ELR (cell line): Measurements from ENCODE around the gene ZNF597.

Experiments used
- DNase-seq: peaks from one replicate; pipeline ENCODE4 v3.0.0-alpha.2; 2015; ENCODE audit warnings: low read depth

The ZNF597 gene

DNA sequence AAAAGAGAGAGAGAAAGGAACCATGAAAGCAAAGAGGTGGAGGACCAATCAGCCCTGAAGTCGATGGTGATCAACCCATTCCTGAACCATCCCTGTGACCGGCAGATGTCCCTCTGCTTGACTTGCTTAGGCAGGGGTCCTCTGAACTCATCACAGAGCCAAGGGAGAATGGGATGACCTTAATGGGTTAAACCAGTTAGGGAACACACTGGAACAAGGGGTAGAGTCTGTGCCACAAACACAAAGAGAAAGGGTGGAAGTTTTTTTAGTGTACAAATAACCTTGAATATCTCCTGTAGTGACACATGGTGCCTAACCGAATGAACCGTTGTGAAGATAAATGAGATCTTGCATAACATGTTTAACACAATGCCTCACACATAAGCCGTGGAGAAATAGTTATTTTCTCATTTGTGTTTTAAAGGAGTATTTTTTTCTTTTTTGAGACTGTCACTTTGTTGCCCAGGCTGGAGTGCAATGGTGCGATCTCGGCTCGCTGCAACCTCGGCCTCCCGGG, 11.4 kb upstream of the ZNF597 start:
- DNase-seq: no peak

DNA sequence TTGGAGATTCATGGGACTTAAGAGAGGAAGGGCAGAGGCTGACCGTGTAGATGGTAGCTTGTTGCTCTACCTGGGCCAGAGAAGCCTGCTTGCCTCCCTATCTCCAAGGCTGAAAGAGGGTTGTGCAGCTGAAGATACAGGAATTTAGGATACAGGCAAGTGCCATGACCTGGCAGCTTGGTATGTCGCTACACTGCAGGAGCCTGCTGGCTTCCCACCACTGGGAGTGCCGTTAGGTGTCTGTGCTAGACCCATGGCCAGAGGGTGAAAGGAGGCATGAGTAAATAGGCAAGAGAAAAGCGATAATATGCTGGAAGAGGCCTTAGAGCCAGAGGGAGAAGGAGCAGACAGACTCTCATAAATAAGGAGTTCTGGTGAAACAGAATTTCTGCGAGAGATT, 10.8 kb upstream of the ZNF597 start:
- DNase-seq: peak; percentile 41

GRCh38 chr16:3444032-3444388, 706 bp upstream of the ZNF597 start:
- DNase-seq: peak; percentile 76

GRCh38 chr16:3439637-3440036, 3.7 kb downstream of the ZNF597 start:
- DNase-seq: no peak

DNA sequence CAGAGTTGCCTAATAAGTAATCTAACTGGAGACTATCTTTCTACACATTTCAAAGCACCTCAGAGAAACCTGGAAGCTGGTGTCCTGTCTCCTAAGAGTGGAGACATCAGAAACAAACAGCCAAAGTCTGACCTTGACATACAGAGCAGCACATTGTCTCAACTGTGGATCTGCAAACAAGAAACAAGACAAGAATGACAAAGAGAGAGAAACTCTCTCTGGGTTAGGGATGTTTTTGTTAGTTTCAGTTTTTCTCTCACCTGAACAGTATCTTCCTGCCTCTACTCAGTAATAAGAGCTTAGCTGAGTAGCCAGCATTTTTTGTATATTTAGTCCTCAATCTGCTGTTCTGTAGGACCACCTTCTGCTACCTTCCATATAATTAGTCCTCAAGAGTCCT, 8.9 kb downstream of the ZNF597 start:
- DNase-seq: no peak

DNA sequence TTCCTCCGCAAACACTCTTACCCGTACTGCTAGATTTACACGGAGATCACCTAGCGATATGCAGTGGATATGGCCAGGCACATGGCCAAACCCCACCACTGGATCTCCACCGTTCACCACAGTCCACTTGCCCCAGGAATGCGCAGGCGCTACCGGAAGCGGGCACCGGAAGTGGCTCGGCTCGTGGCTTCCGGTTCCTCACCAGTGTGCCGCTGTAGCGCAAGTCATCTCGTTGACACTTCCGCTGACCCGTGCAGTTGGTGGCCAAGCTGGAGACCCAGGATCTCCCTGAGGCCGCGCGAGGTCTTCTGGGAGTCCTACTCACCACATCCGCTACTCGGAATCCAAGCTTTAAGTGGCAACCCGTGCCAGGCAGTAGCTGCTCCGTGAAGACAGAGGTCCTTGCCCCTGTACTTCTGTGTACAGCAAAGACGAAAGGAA, 11.5 kb downstream of the ZNF597 start:
- DNase-seq: no peak

GRCh38 chr16:3413730-3414379, 29.4 kb downstream of the ZNF597 start:
- DNase-seq: no peak

DNA sequence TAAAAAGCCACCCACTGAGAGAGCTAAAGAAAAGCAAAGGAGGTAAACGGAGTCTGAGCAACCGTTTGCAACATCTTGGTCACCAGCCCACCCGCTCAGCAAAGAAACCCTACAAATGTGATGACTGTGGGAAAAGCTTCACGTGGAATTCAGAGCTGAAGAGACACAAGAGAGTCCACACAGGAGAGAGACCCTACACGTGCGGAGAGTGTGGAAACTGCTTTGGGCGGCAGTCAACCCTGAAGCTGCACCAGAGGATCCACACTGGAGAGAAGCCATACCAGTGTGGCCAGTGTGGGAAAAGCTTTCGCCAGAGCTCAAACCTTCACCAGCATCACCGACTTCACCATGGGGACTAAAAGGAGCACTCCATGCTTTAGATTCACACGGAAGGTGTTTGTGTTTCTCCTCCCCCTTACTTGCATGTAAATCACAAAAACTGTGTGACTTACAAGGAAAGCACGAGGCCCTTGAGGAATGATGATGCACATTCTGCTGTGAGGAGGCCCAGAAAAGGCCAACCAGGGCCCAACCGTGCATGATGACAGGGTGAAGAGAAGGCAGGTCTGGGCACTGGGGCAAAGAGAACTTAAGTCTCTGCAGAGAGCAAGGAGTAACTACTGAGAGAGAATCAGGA, 34.6 kb downstream of the ZNF597 start:
- no peak for DNase-seq

GRCh38 chr16:3401719-3402397, 41.4 kb downstream of the ZNF597 start:
- DNase-seq: peak; percentile 18

GRCh38 chr16:3400779-3401688, 42.3 kb downstream of the ZNF597 start, which contains the start of the genes ZNF174 and ZSCAN32:
ZNF174 (plus strand) TSS chr16:3401215; CDS start chr16:3402005, 790 bp downstream.
ZSCAN32 (minus strand) TSS chr16:3401004; CDS start chr16:3397557, 3,447 bp downstream.
- DNase-seq: peak; percentile 98

GRCh38 chr16:3400446-3400778, 42.9 kb downstream of the ZNF597 start:
- DNase-seq: no peak

DNA sequence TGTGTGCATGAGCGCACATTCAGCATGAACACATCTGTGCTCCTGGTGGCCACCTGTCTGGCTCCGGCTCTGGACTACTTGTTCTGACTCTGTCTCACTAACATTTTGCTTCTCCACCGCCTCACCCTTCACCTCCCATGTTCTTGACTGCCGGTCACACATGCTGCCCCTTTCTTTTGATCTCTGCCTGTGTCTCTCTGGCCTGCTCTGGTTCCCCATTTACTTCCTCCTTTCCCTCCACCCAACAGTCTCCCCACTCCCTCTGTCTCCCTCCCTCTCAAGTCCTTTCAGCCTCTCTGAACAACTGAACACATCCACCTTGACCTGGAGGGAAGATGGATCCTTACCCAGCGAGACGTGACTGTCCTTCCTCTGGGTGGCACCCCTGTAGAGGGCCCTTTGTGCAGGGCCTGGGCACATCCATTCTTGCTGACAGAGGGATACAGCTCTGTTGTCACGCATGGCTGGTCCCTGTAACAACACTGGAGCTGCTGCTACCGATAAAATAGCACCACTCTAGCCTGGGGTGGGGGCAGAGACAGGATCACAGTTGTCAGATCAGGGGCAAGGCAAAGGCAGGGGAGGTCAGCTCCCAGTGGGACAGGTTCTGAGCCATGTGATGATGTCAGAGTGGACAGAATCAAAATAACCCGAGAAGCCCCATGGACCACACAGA, 53.5 kb downstream of the ZNF597 start:
- no peak for DNase-seq

GRCh38 chr16:3388325-3388724, 55.0 kb downstream of the ZNF597 start:
- no peak for DNase-seq

DNA sequence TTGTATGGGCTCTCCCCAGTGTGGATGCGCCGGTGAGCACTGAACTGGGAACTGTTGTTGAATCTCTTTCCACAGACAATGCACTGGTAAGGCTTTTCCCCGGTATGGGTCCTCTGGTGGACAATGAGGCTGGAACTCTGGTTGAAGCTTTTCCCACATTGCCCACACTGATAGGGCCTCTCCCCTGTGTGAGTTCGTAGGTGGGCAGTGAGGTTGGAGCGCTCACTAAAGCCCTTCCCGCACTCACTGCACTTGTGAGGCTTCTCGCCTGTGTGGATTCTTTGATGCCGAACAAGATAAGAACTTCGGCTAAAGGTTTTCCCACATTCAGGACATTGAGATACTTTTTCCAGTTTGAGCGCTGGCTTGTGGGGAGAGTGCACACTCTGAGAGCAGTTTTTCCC, 60.3 kb downstream of the ZNF597 start:
- DNase-seq: no peak
